Esophagus muscularis mucosa (tissue), 3 donors: ENCODE measurements around the gene AFG1L.

ENCODE experiments used
- EP300 ChIP-seq: sonication (generic); formaldehyde crosslinking; IDR thresholded peaks from one replicate; pipeline ENCODE4 v1.6.1; 2017; ENCODE audit warnings: antibody characterized with exemption
- TF ChIP-seq, protein P1 (sequence below), 3 experiments: fragments of 200-600 bp in 2 of 3; fragments of 450-650 bp in 1 of 3; sonication (generic) in 2 of 3; IDR thresholded peaks; one replicate each; pipeline ENCODE4 v1.5.1; 2017 to 2019; ENCODE audit warnings: antibody characterized with exemption in 3 of 3, mild to moderate bottlenecking in 2 of 3, moderate library complexity in 1 of 3

DNA sequence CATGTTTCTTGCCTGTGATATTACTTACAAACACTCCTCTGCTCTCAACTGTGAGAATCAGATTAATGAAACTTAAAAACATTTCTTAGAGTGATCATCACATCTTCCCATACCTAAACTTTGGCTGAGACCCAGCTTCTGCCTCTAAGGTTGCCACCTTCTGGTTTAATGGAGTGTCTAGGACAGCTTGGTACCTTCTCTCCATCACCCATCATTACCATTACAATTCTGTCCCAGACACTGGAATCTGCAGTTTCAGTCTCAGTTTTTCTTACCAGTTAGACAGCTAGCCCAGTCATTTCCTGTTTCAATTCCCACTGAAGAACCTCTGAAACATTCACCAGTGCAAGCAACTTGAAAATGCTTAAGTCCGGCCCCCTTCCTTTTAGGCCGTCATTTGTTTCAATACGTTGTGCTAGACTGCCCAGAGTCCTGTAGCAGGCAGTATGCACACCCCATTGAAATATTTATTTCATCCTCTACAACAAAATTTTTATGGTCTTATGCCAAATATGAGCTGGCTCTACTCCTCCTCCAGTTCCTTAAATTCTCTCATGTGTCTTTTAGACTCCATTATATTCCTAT, 158.8 kb downstream of the AFG1L start:
- TF ChIP-seq, protein P1, sequence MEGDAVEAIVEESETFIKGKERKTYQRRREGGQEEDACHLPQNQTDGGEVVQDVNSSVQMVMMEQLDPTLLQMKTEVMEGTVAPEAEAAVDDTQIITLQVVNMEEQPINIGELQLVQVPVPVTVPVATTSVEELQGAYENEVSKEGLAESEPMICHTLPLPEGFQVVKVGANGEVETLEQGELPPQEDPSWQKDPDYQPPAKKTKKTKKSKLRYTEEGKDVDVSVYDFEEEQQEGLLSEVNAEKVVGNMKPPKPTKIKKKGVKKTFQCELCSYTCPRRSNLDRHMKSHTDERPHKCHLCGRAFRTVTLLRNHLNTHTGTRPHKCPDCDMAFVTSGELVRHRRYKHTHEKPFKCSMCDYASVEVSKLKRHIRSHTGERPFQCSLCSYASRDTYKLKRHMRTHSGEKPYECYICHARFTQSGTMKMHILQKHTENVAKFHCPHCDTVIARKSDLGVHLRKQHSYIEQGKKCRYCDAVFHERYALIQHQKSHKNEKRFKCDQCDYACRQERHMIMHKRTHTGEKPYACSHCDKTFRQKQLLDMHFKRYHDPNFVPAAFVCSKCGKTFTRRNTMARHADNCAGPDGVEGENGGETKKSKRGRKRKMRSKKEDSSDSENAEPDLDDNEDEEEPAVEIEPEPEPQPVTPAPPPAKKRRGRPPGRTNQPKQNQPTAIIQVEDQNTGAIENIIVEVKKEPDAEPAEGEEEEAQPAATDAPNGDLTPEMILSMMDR (IDR thresholded peaks at IDR 0.05), result no peak
- no peak for TF ChIP-seq EP300
